HG03432 (cell line): ENCODE results near the gene AIP.
A peak's percentile ranks its signal among the peaks of the same experiment; 100 is the strongest.
"Not testable (repeated sequence)": the region's sequence is repeated elsewhere in the genome, so short reads cannot be mapped to it uniquely, and the experiment has no call there.

Experiments used
- ATAC-seq: cut with Tn5 transposase; IDR thresholded peaks from one replicate; pipeline ENCODE4 v1.9.1; 2021; ENCODE audit warnings: mild to moderate bottlenecking, moderate library complexity; ENCODE audit not compliant: unreplicated experiment

Gene AIP

GRCh38 chr11:67448220-67448609, 34.6 kb upstream of the AIP start:
- no peak for ATAC-seq

GRCh38 chr11:67449116-67449844, 33.5 kb upstream of the AIP start:
- no peak for ATAC-seq

- no peak for ATAC-seq
Measured at GRCh38 chr11:67450796-67451657, 31.8 kb upstream of the AIP start.

GRCh38 chr11:67451658-67451976, 31.2 kb upstream of the AIP start:
- no peak for ATAC-seq

GRCh38 chr11:67452141-67452952, 30.5 kb upstream of the AIP start, which contains the start of gene GPR152:
Gene GPR152, minus strand, starts transcription at chr11:67452729. Its CDS starts 5 bp downstream, at chr11:67452724.
- ATAC-seq = no peak

- ATAC-seq = no peak
Measured at GRCh38 chr11:67453816-67454732, 28.8 kb upstream of the AIP start.

- ATAC-seq = no peak
Measured at GRCh38 chr11:67455054-67455453, 27.8 kb upstream of the AIP start, which contains the start of gene CABP4. Gene CABP4, plus strand, starts transcription at chr11:67455354. Its CDS starts 70 bp downstream, at chr11:67455424.

GRCh38 chr11:67456068-67456705, 26.6 kb upstream of the AIP start:
- ATAC-seq = no peak

- ATAC-seq = no peak
Measured at GRCh38 chr11:67457453-67457852, 25.4 kb upstream of the AIP start.

GRCh38 chr11:67458266-67458665, 24.6 kb upstream of the AIP start:
- no peak for ATAC-seq

GRCh38 chr11:67463186-67463585, 19.6 kb upstream of the AIP start:
- no peak for ATAC-seq

GRCh38 chr11:67463680-67464410, 19.0 kb upstream of the AIP start:
- no peak for ATAC-seq

GRCh38 chr11:67464411-67465188, 18.2 kb upstream of the AIP start:
- ATAC-seq = peak; percentile 50

- no peak for ATAC-seq
Measured at GRCh38 chr11:67465189-67465510, 17.7 kb upstream of the AIP start.

- not testable (repeated sequence) for ATAC-seq
Measured at GRCh38 chr11:67465530-67465929, 17.3 kb upstream of the AIP start.

- ATAC-seq = no peak
Measured at GRCh38 chr11:67466367-67466766, 16.5 kb upstream of the AIP start.

GRCh38 chr11:67466962-67467771, 15.7 kb upstream of the AIP start:
- no peak for ATAC-seq

GRCh38 chr11:67468056-67468455, 14.8 kb upstream of the AIP start:
- ATAC-seq = no peak
